Smooth muscle cell of the brain vasculature (primary cell): ENCODE data around the gene IKZF1.

ENCODE experiments used
- DNase-seq: peaks from one replicate; pipeline ENCODE4 v3.0.0-alpha.2; 2012; ENCODE audit warnings: low read depth, low spot score

Gene IKZF1

GRCh38 chr7:50409856-50410745, 105.6 kb downstream of the IKZF1 start:
- DNase-seq = no peak

- no peak for DNase-seq
Observed at GRCh38 chr7:50411332-50411731, 106.8 kb downstream of the IKZF1 start.

GRCh38 chr7:50412973-50413372, 108.5 kb downstream of the IKZF1 start:
- no peak for DNase-seq

- no peak for DNase-seq
Observed at GRCh38 chr7:50413561-50413960, 109.0 kb downstream of the IKZF1 start.

GRCh38 chr7:50415844-50416364, 111.4 kb downstream of the IKZF1 start:
- DNase-seq = no peak

- DNase-seq = no peak
Observed at GRCh38 chr7:50416527-50417182, 112.1 kb downstream of the IKZF1 start.

GRCh38 chr7:50418086-50418515, 113.6 kb downstream of the IKZF1 start:
- DNase-seq = peak; percentile 62

GRCh38 chr7:50418526-50419290, 114.2 kb downstream of the IKZF1 start:
- no peak for DNase-seq

- no peak for DNase-seq
Observed at GRCh38 chr7:50421043-50421442, 116.5 kb downstream of the IKZF1 start.

- no peak for DNase-seq
Observed at GRCh38 chr7:50422858-50423257, 118.3 kb downstream of the IKZF1 start.

GRCh38 chr7:50423860-50424259, 119.3 kb downstream of the IKZF1 start:
- DNase-seq = no peak

- no peak for DNase-seq
Observed at GRCh38 chr7:50425318-50425717, 120.8 kb downstream of the IKZF1 start.

- DNase-seq = no peak
Observed at GRCh38 chr7:50426280-50427045, 121.9 kb downstream of the IKZF1 start.

- DNase-seq = no peak
Observed at GRCh38 chr7:50427518-50427917, 123.0 kb downstream of the IKZF1 start.

- no peak for DNase-seq
Observed at GRCh38 chr7:50428911-50429310, 124.4 kb downstream of the IKZF1 start.

GRCh38 chr7:50431316-50431715, 126.8 kb downstream of the IKZF1 start:
- no peak for DNase-seq

GRCh38 chr7:50431722-50432305, 127.3 kb downstream of the IKZF1 start:
- no peak for DNase-seq

- no peak for DNase-seq
Observed at GRCh38 chr7:50436133-50436806, 131.8 kb downstream of the IKZF1 start.

- DNase-seq = peak; percentile 57
Observed at GRCh38 chr7:50446542-50446960, 142.0 kb downstream of the IKZF1 start.

- no peak for DNase-seq
Observed at GRCh38 chr7:50448823-50449222, 144.3 kb downstream of the IKZF1 start.
